ENCODE results near the gene OXTR. TPM values are rescaled to one million over a fixed set of nuclear protein-coding genes. Genes with fewer than 3 reads are reported as not detected.
A peak's percentile ranks its signal among the peaks of the same experiment; 100 is the strongest.

Gene OXTR
- total RNA-seq, 2 donors from 2014 or later: 1.6 to 3.5 TPM

DNA sequence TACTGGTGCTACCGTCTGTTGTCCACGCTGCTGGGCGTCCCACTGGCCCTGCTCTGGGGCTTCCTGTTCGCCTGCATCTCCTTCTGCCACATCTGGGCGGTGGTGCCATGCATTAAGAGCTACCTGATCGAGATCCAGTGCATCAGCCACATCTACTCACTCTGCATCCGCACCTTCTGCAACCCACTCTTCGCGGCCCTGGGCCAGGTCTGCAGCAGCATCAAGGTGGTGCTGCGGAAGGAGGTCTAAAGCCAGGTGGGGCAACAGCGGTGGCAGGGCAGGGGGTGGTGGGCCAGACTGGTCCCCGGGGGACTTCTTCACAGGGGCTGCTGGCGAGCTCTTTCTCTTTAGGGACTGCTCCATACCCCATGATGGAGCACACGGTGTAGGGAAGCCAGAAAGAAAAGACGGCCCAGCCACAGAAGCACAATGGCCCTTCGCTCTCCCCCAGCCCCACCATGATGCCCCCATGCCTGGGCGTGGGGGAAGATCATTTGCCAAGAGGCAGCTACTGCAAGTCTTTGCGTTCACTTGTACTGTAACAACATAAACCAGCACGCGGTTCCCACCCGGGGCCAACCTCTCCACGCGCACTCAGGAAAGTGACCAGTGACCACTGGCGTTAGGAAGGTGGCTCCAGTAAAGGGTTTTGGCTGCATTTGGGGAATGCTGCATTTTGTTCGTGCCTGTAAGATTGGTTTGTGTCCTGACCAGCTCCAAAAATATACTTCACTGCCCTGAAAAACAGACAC is 23.6 kb downstream of the OXTR start:
- TF ChIP-seq, protein P1, sequence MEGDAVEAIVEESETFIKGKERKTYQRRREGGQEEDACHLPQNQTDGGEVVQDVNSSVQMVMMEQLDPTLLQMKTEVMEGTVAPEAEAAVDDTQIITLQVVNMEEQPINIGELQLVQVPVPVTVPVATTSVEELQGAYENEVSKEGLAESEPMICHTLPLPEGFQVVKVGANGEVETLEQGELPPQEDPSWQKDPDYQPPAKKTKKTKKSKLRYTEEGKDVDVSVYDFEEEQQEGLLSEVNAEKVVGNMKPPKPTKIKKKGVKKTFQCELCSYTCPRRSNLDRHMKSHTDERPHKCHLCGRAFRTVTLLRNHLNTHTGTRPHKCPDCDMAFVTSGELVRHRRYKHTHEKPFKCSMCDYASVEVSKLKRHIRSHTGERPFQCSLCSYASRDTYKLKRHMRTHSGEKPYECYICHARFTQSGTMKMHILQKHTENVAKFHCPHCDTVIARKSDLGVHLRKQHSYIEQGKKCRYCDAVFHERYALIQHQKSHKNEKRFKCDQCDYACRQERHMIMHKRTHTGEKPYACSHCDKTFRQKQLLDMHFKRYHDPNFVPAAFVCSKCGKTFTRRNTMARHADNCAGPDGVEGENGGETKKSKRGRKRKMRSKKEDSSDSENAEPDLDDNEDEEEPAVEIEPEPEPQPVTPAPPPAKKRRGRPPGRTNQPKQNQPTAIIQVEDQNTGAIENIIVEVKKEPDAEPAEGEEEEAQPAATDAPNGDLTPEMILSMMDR (IDR thresholded peaks at IDR 0.05): no peak
- no peak for TF ChIP-seq POLR2AphosphoS5 (IDR thresholded peaks at IDR 0.05)
- no peak for TF ChIP-seq POLR2A (IDR thresholded peaks at IDR 0.05)
- WGBS: 94% methylated on average over 25 of the region's 25 CpGs
- no peaks in the 10 kb centered on the region for H3K4me1 ChIP-seq (replicated peaks)

DNA sequence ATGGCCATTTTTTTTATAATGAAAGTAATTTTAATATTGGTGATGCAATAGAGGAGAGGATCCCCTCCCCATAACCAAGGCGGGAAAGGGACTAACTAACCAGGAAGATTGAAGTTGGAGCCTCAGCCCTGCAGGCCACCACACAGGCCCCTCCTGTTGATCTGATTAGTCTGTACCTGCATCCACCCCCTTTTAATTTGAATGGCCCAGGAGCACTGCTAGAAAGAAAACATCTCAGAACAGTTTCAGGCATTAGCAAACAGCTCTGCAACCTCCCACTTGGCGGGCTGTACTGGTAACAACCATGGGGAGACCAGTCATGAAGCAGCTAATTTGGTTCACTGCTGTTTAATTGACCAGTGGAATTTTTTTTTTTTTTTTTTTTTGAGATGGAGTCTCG is 25.5 kb downstream of the OXTR start:
- Histone ChIP-seq H3K36me3 (no peaks in the 10 kb centered on the region), H3K4me3 (no peak overlapping the region), H3K4me1 (replicated peaks) (no peaks in the 10 kb centered on the region), H3K27me3 (replicated peaks; ENCODE audit: insufficient read depth) (no peaks in the 10 kb centered on the region), H3K27ac (no peak overlapping the region), H3K9me3 (no peaks in the 10 kb centered on the region)
- intact Hi-C loops (cut with DNase I): no loop called here
- WGBS: 60% methylated on average over 3 of the region's 3 CpGs
- TF ChIP-seq POLR2AphosphoS5 (IDR thresholded peaks at IDR 0.05) (peak; percentile 64), POLR2A (IDR thresholded peaks at IDR 0.05) (no peak)
- TF ChIP-seq, protein P1 (IDR thresholded peaks at IDR 0.05): no peak
- DNase-seq (ENCODE audit: low spot score): peak; percentile 47

More for the DNA sequence above, 23.6 kb downstream of the OXTR start:
- intact Hi-C loops (cut with DNase I): no loop called here
- H3K36me3 ChIP-seq: no peaks in the 10 kb centered on the region
- H3K4me3 ChIP-seq: no peak overlapping the region
- H3K27ac ChIP-seq: no peak overlapping the region
- DNase-seq (ENCODE audit: low spot score): no peak
- H3K27me3 ChIP-seq (replicated peaks; ENCODE audit: insufficient read depth): no peaks in the 10 kb centered on the region
- H3K9me3 ChIP-seq: no peaks in the 10 kb centered on the region

DNA sequence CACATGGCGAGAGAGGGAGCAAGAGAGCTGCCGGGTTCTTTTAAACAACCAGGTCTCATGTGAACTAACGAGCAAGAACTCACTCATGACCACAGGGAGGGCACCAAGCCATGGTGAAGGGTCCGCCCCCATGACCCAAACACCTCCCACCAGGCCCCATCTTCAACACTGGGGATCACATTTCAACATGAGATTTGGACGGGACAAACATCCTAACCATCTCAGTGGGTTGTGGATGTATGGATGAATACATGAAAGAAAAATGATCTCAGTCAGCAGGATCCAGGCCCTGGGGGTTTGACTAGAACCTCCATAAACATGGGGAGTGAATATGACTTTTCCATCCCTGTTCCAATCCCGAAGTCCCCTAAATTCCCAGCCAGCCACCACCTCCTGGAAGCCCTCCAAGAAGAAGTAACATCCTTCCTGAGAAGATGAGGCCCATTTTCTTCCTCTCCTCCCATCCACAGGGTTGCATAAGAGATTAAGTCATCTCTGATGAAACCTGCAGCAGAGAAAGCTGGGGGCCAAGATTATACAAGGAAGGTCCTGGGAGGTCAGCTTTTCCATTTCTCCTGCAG is 26.3 kb downstream of the OXTR start:
- no peaks in the 10 kb centered on the region for H3K9me3 ChIP-seq
- H3K27me3 ChIP-seq (replicated peaks; ENCODE audit: insufficient read depth): no peaks in the 10 kb centered on the region
- no peak overlapping the region for H3K4me3 ChIP-seq
- intact Hi-C loops (cut with DNase I): no loop called here
- 85% methylated on average over 6 of the region's 6 CpGs for whole genome bisulfite sequencing
- DNase-seq (ENCODE audit: low spot score): no peak
- H3K27ac ChIP-seq: no peak overlapping the region
- TF ChIP-seq POLR2A (IDR thresholded peaks at IDR 0.05) (no peak), POLR2AphosphoS5 (IDR thresholded peaks at IDR 0.05) (no peak)
- TF ChIP-seq, protein P1 (IDR thresholded peaks at IDR 0.05): no peak
- H3K4me1 ChIP-seq (replicated peaks): no peaks in the 10 kb centered on the region
- no peaks in the 10 kb centered on the region for H3K36me3 ChIP-seq

DNA sequence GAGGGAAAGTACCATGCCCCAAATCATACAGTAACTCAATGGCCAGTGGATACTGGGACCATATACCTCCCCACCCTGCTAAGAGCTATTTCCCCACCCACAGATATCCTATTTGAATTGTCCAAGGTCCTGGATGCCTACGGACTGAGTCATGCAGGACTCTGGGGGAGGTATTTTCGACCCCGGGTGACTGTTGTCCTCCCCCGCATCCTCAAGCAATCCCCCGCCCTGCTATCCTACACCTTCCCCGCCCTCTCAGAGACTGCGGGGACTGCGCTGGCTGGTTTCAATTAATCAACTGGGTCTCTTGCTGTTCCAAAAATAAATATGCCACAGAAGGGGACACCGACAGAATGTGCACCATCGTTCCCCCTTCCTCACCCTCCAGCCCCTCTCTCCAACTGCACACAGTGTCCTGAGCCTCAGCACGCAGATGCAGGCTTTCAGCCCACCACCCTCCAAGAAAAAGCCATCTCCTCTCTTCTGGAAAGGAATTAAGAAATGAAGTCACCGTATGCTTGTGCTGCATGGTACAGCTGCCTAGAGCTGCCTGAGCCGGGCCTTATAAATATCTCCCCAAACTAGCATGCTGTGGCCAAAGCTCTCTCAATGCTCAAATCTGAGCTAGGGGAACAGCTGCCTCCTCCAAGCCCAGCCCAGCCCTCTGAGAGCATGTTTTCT is 27.7 kb downstream of the OXTR start:
- TF ChIP-seq POLR2AphosphoS5 (IDR thresholded peaks at IDR 0.05): no peak
- TF ChIP-seq, protein P1 (IDR thresholded peaks at IDR 0.05): no peak
- TF ChIP-seq POLR2A (IDR thresholded peaks at IDR 0.05): no peak
- 15% methylated on average over 13 of the region's 13 CpGs for WGBS
- Histone ChIP-seq H3K4me1 (replicated peaks) (no peaks in the 10 kb centered on the region), H3K4me3 (no peak overlapping the region), H3K27ac (no peak overlapping the region), H3K27me3 (replicated peaks; ENCODE audit: insufficient read depth) (no peaks in the 10 kb centered on the region), H3K36me3 (no peaks in the 10 kb centered on the region), H3K9me3 (no peaks in the 10 kb centered on the region)
- no peak for DNase-seq (ENCODE audit: low spot score)
- intact Hi-C loops (cut with DNase I): no loop called here
